HepG2 (cell line): ENCODE results near the gene FBLN7. TPM values are rescaled to one million over a fixed set of nuclear protein-coding genes. Genes with fewer than 3 reads are reported as not detected.

Experiments
- ATAC-seq: fragments of 200-7000 bp; cut with Tn5 transposase; 3 replicates; pipeline ENCODE4 v1.9.1; 2020; ENCODE audit warnings: mild to moderate bottlenecking, moderate library complexity
- BruUV-seq: library from RNA; stranded (reverse); fragments of 400-500 nt; replicated peaks from 2 replicates; lab custom pipeline; 2021; lab: Mats Ljungman, UMichigan
- CTCF ChIA-PET: fragments of 300-600 bp; formaldehyde crosslinking; extraction: SDS; loops from one replicate; lab custom pipeline; 2021; ENCODE audit warnings: low total read pairs, inconsistent platforms, low intra/inter-chr PET ratio; lab: Yijun Ruan, JAX
- POLR2A ChIA-PET: fragments of 350-600 bp; sonication (Branson Sonifier 250); formaldehyde crosslinking; loops from one replicate; lab custom pipeline; 2020; ENCODE audit warnings: antibody characterized with exemption, inconsistent platforms; lab: Yijun Ruan, JAX
- DNase-seq: peaks from one replicate; pipeline ENCODE4 v3.0.0-alpha.2; 2015; ENCODE audit warnings: low spot score
- FAIRE-seq: peaks from 3 replicates; lab custom pipeline; 2011; peaks lifted over from hg19 to GRCh38; lab: Jason Lieb, UNC
- H2AFZ ChIP-seq: one replicate; pipeline ENCODE4 v1.6.1; 2011; ENCODE audit warnings: low read length, inconsistent platforms
- H3K27ac ChIP-seq: fragments of 300-600 bp; 3 replicates; pipeline ENCODE4 v1.8.0; 2011; ENCODE audit warnings: mixed run types, mild to moderate bottlenecking, mixed read lengths, low read length, inconsistent platforms; ENCODE audit not compliant: insufficient read depth; ENCODE audit errors: extremely low read length
- H3K27me3 ChIP-seq, 2 experiments: fragments of 200-600 bp in 1 of 2; 2 replicates in 1 of 2; 3 replicates in 1 of 2; pipeline versions ENCODE4 v1.6.0 to v1.8.0; 2011; ENCODE audit warnings: low read length in 2 of 2, mild to moderate bottlenecking in 2 of 2, moderate library complexity in 2 of 2, inconsistent platforms in 1 of 2; ENCODE audit not compliant: insufficient read depth in 2 of 2, control insufficient read depth in 1 of 2
- H3K36me3 ChIP-seq, 2 experiments: fragments of 200-600 bp in 1 of 2; replicated peaks in 1 of 2; 2 replicates in 1 of 2; 3 replicates in 1 of 2; pipeline versions ENCODE4 v1.5.1 to v1.8.0; 2011; ENCODE audit warnings: low read length in 2 of 2, inconsistent platforms in 1 of 2; ENCODE audit not compliant: insufficient read depth in 2 of 2, control insufficient read depth in 1 of 2
- H3K4me1 ChIP-seq: 2 replicates; pipeline ENCODE4 v1.5.1; 2012; ENCODE audit warnings: low read length, inconsistent platforms; ENCODE audit not compliant: insufficient read depth
- H3K4me2 ChIP-seq: 2 replicates; pipeline ENCODE4 v1.6.0; 2011; ENCODE audit warnings: low read depth, low read length, inconsistent platforms
- H3K4me3 ChIP-seq, 3 experiments: fragments of 200-600 bp in 1 of 3; sonication (generic), shearing (Covaris generic) in 1 of 3; replicated peaks in 1 of 3; 2 replicates each; pipeline ENCODE4 v1.5.1; 2011 to 2016; ENCODE audit warnings: low read length in 3 of 3, inconsistent platforms in 2 of 3, low read depth in 2 of 3, mild to moderate bottlenecking in 2 of 3, control low read depth in 1 of 3, mixed read lengths in 1 of 3; ENCODE audit not compliant: insufficient read depth in 1 of 3
- H3K79me2 ChIP-seq: one replicate; pipeline ENCODE4 v1.6.1; 2011; ENCODE audit warnings: low read length, inconsistent platforms; ENCODE audit not compliant: insufficient read depth
- H3K9ac ChIP-seq: 2 replicates; pipeline ENCODE4 v1.6.0; 2011; ENCODE audit warnings: mild to moderate bottlenecking, low read depth, low read length, inconsistent platforms; ENCODE audit not compliant: insufficient read depth
- H3K9me3 ChIP-seq: 2 replicates; pipeline ENCODE4 v1.5.1; 2012; ENCODE audit warnings: mild to moderate bottlenecking, low read length
- H4K20me1 ChIP-seq: 2 replicates; pipeline ENCODE4 v1.6.0; 2011; ENCODE audit warnings: inconsistent platforms, mild to moderate bottlenecking, low read length, moderate library complexity; ENCODE audit not compliant: insufficient read depth
- FLYWCH1 ChIP-seq: sonication (generic); formaldehyde crosslinking; IDR thresholded peaks from 2 replicates; pipeline ENCODE4 v1.8.1; 2023; ENCODE audit warnings: mild to moderate bottlenecking, missing genetic modification reagents
- KAT2B ChIP-seq: fragments of 150-350 bp; IDR thresholded peaks from 2 replicates; pipeline ENCODE4 v1.6.1; 2014; ENCODE audit warnings: low read depth, low read length, borderline replicate concordance
- NFAT5 ChIP-seq: sonication (generic); formaldehyde crosslinking; IDR thresholded peaks from 2 replicates; pipeline ENCODE4 v1.4.0; 2020; ENCODE audit warnings: missing genetic modification reagents
- NR2F6 ChIP-seq, 2 experiments: IDR thresholded peaks; 2 replicates each; pipeline ENCODE4 v1.6.1; 2016; ENCODE audit warnings: antibody characterized with exemption in 1 of 2, mild to moderate bottlenecking in 1 of 2
- RFXAP ChIP-seq: sonication (generic); formaldehyde crosslinking; IDR thresholded peaks from 2 replicates; pipeline ENCODE4 v1.4.0; 2020; ENCODE audit warnings: missing genetic modification reagents, borderline replicate concordance
- USF2 ChIP-seq, 2 experiments: sonication (generic) in 1 of 2; formaldehyde crosslinking in 1 of 2; IDR thresholded peaks; 2 replicates each; pipeline versions ENCODE4 v1.5.1 to v1.6.1; 2011 to 2020; ENCODE audit warnings: borderline replicate concordance in 1 of 2, low read depth in 1 of 2, low read length in 1 of 2, mild to moderate bottlenecking in 1 of 2, missing genetic modification reagents in 1 of 2, moderate library complexity in 1 of 2
- ZFP82 ChIP-seq: sonication (generic); formaldehyde crosslinking; IDR thresholded peaks from 2 replicates; pipeline ENCODE4 v1.5.1; 2020; ENCODE audit warnings: mild to moderate bottlenecking, missing genetic modification reagents, borderline replicate concordance
- ZMYM2 ChIP-seq: sonication (generic); formaldehyde crosslinking; IDR thresholded peaks from 2 replicates; pipeline ENCODE4 v1.8.0; 2022; ENCODE audit warnings: mild to moderate bottlenecking, missing genetic modification reagents
- ZNF17 ChIP-seq: sonication (generic); formaldehyde crosslinking; IDR thresholded peaks from 2 replicates; pipeline ENCODE4 v1.5.0; 2020; ENCODE audit warnings: mild to moderate bottlenecking, missing genetic modification reagents
- ZNF234 ChIP-seq: sonication (generic); formaldehyde crosslinking; conservative IDR thresholded peaks from 2 replicates; pipeline ENCODE4 v1.5.1; 2020; ENCODE audit warnings: mild to moderate bottlenecking, missing genetic modification reagents
- ZNF383 ChIP-seq: sonication (generic); formaldehyde crosslinking; IDR thresholded peaks from 2 replicates; pipeline ENCODE4 v1.4.0; 2020; ENCODE audit warnings: missing genetic modification reagents, mild to moderate bottlenecking, borderline replicate concordance
- ZNF501 ChIP-seq: sonication (generic); formaldehyde crosslinking; IDR thresholded peaks from 2 replicates; pipeline ENCODE4 v1.5.1; 2020; ENCODE audit warnings: mild to moderate bottlenecking, moderate library complexity, missing genetic modification reagents
- ZNF605 ChIP-seq: sonication (generic); formaldehyde crosslinking; IDR thresholded peaks from 2 replicates; pipeline ENCODE4 v1.8.0; 2022; ENCODE audit warnings: mild to moderate bottlenecking, missing genetic modification reagents
- ZNF674 ChIP-seq: sonication (generic); formaldehyde crosslinking; IDR thresholded peaks from 2 replicates; pipeline ENCODE4 v1.5.0; 2020; ENCODE audit warnings: low read depth, mild to moderate bottlenecking, missing genetic modification reagents
- ZNF768 ChIP-seq: sonication (generic); formaldehyde crosslinking; IDR thresholded peaks from 2 replicates; pipeline ENCODE4 v1.4.0; 2020; ENCODE audit warnings: missing genetic modification reagents
- WGBS: methylation state at CpG from one replicate; pipeline ENCODE4 v1.1.6; 2017; ENCODE audit warnings: low lambda C conversion rate; 5-methylcytosine and 5-hydroxymethylcytosine counted together
- in situ Hi-C: cut with HindIII; loops from 2 replicates; pipeline ENCODE4 v1.10.0; 2017; ENCODE audit warnings: low pct_unique_long_range_greater_than_20kb; ENCODE audit not compliant: extremely low pct_ligation_motif_present
- intact Hi-C: fragments of 100-400 bp; cut with micrococcal nuclease; formaldehyde crosslinking; loops from one replicate; pipeline ENCODE4 v1.10.0; 2022; ENCODE audit not compliant: unreplicated experiment
- polyA plus RNA-seq, 8 experiments: library from polyadenylated mRNA; depleted of rRNA in 3 of 8; stranded (reverse) in 7 of 8; unstranded in 1 of 8; fragments of >200 nt; fragmentation: Illumina TruSeq in 4 of 8; extraction: Trizol in 4 of 8; gene quantifications; 2 replicates each; pipeline versions ENCODE4 v1.2.1 to v1.2.3, GENCODE V29; 2011 to 2016; ENCODE audit warnings: low read depth in 4 of 8, missing spikeins in 1 of 8, mixed read lengths in 1 of 8; ENCODE audit not compliant: insufficient read depth in 1 of 8
- total RNA-seq, 5 experiments: library from RNA; depleted of rRNA; stranded (reverse); fragments of >200 nt; fragmentation: Illumina TruSeq; extraction: Trizol; gene quantifications; 2 replicates each; pipeline ENCODE4 v1.2.3, GENCODE V29; 2016; ENCODE audit warnings: low read depth in 1 of 5

The FBLN7 gene
- total and polyA plus RNA-seq, 2 of the 13 experiments (the other 11 are each of a cell fraction or from before 2014, with no cell fraction given), result 1.4 to 2.3 TPM

GRCh38 chr2:112092286-112093041 is 45.7 kb upstream of the FBLN7 start:
- in situ Hi-C loops, result no loop called here
- DNase-seq (no peak), FAIRE-seq (no peak), ATAC-seq (no peak)
- Histone ChIP-seq H2AFZ (no peak overlapping the region), H3K4me2 (no peak overlapping the region), H3K4me3 (no peak overlapping the region), H3K4me1 (no peaks in the 10 kb centered on the region), H3K79me2 (peaks cover 3% of the 10 kb centered on the region), H3K36me3 (peaks cover 19 to 45% of the 10 kb centered on the region in 2 experiments), H3K27ac (no peak overlapping the region), H3K9ac (no peak overlapping the region), H3K9me3 (no peaks in the 10 kb centered on the region), H3K27me3 (no peaks in the 10 kb centered on the region), H4K20me1 (no peaks in the 10 kb centered on the region)
- intact Hi-C loops, result no loop called here
- ChIA-PET POLR2A (no interaction called here), CTCF (no interaction called here)
- 95% methylated on average over 6 of the region's 6 CpGs for WGBS
- BruUV-seq, result no TSS peak
- TF ChIP-seq ZNF768 (CRISPR knock-in tag), result no peak
- no peak for TF ChIP-seq ZNF605 (CRISPR knock-in tag)
- TF ChIP-seq ZFP82 (CRISPR knock-in tag), result no peak
- TF ChIP-seq RFXAP, result no peak
- TF ChIP-seq ZMYM2 (CRISPR knock-in tag), result no peak
- no peak for TF ChIP-seq ZNF383 (CRISPR knock-in tag)
- TF ChIP-seq NR2F6 (IDR thresholded peaks at IDR 0.05), result no peak
- no peak for TF ChIP-seq NR2F6 (CRISPR knock-in tag; IDR thresholded peaks at IDR 0.05)
- no peak for TF ChIP-seq ZNF501 (CRISPR knock-in tag)
- TF ChIP-seq ZNF674, result no peak
- TF ChIP-seq NFAT5 (CRISPR knock-in tag), result no peak
- TF ChIP-seq FLYWCH1 (CRISPR knock-in tag), result no peak
- no peak for TF ChIP-seq KAT2B
- no peak for TF ChIP-seq USF2 (IDR thresholded peaks at IDR 0.05; ENCODE audit: low read depth, low read length)
- no peak for TF ChIP-seq USF2 (CRISPR knock-in tag; IDR thresholded peaks at IDR 0.05; ENCODE audit: borderline replicate concordance)
- no peak for TF ChIP-seq ZNF234 (CRISPR knock-in tag)
- TF ChIP-seq ZNF17 (CRISPR knock-in tag), result no peak
